Fibroblast of skin of abdomen (primary cell): Measurements from ENCODE around the gene CDH23.
A peak's percentile ranks its signal among the peaks of the same experiment; 100 is the strongest.
"Not testable (repeated sequence)": the region's sequence is repeated elsewhere in the genome, so short reads cannot be mapped to it uniquely, and the experiment has no call there.

Experiments
- DNase-seq: peaks from one replicate; pipeline ENCODE4 v3.0.0-alpha.2; 2013

Gene CDH23

GRCh38 chr10:71584902-71585563 is 188.3 kb downstream of the CDH23 start:
- DNase-seq, result peak; percentile 10

GRCh38 chr10:71585564-71586290 is 189.0 kb downstream of the CDH23 start:
- no peak for DNase-seq

DNA sequence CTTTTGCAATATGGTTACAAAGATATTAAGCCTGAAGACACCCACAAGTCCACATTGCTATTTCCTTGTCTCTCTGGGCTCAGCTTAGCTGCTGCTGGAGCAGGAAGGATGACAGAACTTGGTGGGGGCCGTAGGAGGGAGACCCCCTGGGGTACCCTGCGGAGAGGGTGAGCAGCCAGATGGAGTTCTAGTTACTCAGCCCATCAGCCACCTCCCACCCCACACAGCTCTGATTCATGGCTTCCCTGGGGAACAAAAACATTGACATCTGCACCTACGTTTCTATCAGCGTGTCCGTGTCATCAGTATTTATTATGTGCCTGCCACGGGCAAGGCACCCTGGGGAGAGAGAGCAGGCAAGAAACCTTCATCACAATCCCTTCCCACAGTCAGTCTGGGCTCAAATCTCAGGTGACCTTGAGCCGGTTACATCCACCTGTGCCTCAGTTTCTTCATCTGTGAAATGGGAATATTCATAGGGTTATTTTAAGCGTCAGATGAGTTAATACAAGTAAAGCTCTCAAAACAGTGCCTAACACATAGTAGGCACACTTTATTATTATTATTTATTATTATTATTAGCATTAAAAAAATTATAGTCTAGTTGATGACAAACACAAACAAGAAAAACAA is 191.3 kb downstream of the CDH23 start:
- no peak for DNase-seq

- DNase-seq, result no peak
Measured at GRCh38 chr10:71588685-71589084, 192.0 kb downstream of the CDH23 start.

GRCh38 chr10:71589617-71590551 is 193.2 kb downstream of the CDH23 start:
- no peak for DNase-seq

DNA sequence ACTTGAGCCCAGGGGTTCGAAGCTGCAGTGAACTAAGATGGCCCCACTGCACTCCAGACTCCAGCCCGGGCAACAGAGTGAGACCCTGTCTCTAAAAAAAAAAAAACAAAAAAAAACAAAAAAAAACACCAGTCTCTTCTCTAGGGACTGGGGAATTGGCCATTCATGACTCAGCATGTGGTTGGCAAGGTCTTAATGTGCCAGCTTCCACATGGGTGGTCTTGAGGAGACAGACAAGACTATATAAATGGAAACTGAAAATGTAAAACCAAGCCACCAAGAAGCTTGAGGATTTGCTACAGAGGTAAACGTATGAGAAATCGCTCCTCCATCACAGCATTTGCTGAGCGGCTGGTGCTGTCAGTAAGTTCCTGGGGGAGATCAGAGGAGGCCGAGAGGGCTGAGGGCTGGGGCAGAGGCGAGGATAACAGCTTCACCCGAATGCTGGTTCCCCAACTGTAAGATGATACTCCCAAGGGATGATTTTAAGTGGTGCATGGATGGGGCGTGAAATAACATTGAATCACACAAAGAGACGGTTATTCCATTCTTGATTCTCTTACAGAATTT is 194.1 kb downstream of the CDH23 start:
- DNase-seq, result no peak

DNA sequence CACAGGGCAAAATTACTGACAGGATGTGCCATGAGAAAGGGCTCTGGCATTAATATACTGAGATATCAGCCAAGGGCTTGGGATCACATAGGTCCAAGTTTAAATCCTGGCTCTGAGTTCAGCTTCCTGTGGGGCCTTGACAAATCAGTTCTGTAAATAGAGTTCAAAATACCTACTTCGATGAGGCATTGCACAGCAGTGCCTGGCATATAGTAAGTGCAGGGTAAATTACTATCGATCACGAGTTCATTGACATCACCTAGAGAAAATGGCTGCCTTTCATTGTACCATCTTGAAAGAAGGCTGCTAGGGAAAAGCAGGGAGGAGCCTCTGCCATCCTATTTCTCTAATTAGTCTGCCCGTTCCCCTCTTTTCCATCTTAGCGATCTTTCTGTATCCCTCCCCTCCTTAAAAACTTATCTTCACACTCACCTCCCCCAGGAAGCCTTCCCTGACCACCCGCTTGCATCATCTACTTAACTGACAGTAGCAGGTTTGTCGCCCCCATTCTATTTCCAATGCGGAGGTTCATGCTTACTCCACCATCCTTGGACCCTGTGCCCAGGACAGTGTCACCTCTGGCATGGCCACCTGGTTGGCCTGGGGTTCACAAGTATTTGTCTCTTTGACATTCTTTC is 198.3 kb downstream of the CDH23 start:
- no peak for DNase-seq

GRCh38 chr10:71595649-71596048 is 198.9 kb downstream of the CDH23 start:
- DNase-seq, result no peak

GRCh38 chr10:71596127-71596526 is 199.4 kb downstream of the CDH23 start:
- no peak for DNase-seq

DNA sequence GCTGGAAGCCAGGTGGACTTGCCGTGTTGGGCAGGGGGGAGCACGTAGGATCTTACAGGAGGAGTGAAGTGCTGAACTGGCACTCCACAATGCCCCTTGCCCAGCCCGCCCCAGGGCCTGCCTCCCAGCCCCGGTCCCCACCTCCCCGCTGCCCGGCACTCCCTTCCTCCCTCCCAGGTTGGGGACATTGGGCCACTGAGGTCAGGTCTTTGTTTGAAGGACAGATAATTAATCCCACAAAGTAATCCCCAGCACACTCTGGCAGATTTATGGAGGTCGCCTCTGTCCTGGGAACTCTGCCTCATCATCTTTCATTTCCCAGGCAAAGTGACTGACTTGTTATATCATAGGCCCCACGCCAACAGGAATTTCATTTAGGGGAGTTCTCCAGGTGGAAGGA is 200.0 kb downstream of the CDH23 start:
- no peak for DNase-seq

- no peak for DNase-seq
Measured at GRCh38 chr10:71597821-71598498, 201.2 kb downstream of the CDH23 start.

DNA sequence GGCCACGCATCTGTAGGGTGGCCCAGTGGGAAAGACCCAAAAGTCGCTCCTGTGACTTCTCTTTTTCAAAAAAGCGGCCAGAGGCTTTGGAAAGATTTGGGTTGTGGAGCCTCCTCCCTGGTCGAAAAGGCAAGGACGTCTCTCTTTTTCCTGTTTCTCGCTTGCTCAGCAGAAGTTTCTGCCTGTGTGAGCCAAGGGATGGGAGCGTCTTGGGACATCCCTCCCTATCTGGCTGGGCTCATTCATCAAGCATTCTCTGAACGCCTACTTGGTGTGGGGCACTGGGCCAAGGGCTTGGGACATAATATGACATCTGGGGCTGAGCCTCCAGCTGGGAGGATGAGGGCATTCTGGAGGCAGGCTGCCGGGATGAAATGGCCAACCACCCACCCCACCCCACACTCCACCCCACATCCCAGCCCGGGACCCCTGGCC is 201.9 kb downstream of the CDH23 start:
- peak; percentile 47 for DNase-seq

GRCh38 chr10:71599518-71599917 is 202.8 kb downstream of the CDH23 start:
- DNase-seq, result no peak

DNA sequence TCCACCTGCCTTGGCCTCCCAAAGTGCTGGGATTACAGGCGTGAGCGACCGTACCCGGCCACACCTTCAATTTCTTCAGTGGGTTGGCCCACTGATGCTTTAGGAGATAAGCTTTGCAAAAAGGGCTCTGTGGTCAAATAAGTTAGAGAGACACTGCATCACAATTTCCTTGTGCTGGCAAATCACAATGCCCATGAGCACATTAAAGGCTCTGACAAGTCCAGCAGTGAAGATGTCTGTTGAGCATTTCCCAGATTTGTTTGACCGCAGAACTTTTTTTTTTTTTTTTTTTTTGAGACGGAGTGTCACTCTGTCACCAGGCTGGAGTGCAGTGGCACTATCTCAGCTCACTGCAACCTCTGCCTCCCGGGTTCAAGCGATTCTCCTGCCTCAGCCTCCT is 203.5 kb downstream of the CDH23 start:
- not testable (repeated sequence) for DNase-seq

DNA sequence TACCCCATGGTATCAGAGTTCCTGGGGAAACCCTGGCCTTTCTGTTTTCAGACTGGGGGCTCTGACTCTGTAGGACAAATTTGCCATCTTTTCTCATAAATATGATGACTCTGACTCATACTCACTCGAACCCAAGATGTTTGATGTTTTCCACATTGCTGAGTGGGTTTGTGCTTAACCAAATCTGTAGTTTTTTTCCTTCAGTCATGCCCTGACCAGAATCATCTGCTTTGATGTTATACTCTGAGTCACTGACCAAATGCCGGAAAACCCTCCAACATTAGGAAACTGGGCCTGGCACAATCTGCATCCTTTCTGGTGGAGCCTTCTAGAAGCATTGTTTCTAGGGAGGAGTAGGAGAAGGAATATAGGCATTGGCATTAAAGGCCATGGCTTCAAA is 204.1 kb downstream of the CDH23 start:
- peak; percentile 80 for DNase-seq

GRCh38 chr10:71601273-71601672 is 204.6 kb downstream of the CDH23 start:
- DNase-seq, result no peak

- DNase-seq, result no peak
Measured at GRCh38 chr10:71603150-71603549, 206.4 kb downstream of the CDH23 start.

- no peak for DNase-seq
Measured at GRCh38 chr10:71603754-71604153, 207.0 kb downstream of the CDH23 start.

DNA sequence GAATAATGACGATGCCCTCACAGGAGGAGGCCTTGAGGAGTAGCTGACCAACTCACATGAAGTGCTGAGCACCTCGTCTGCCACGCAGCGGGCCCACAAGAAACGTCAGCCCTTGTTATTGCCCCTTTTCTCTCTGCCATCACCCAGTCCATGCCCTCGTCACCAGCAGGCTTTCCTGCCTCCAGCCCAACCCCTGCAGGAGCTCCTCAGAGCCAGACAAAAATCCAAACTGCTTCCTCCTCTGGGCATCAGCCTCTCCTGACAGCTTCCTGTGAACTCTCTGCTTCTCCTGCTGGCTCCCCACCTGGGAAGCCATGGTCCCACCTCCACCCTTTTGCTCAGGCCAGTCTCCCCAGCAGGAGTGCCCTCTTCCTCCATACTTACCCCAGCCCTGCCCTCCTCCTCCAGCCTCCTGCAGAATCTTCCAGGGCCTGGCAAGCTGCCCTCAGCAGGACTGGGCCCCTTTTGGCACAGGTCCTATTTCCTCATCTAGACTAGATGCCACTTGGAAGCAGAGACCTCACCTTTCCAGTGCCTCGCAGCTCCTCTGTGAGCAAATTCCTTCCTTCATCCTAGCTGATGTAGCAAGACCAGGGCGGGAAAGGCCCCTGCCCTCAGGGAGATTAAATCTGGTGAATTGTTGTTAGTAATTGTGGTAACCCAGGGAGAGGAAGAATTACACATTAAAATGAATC is 207.8 kb downstream of the CDH23 start:
- DNase-seq, result peak; percentile 5

GRCh38 chr10:71605263-71605962 is 208.7 kb downstream of the CDH23 start:
- DNase-seq, result peak; percentile 9
